Ovary (tissue), 9 donors: ENCODE measurements around the gene REV3L. TPM values are rescaled to one million over a fixed set of nuclear protein-coding genes. Genes with fewer than 3 reads are reported as not detected.
"Not testable (repeated sequence)": the region's sequence is repeated elsewhere in the genome, so short reads cannot be mapped to it uniquely, and the experiment has no call there.

Experiments used
- DNase-seq, 5 donors: peaks; one replicate each; pipeline ENCODE4 v3.0.0-alpha.2; 2019 to 2020
- H3K27ac ChIP-seq, 2 donors: fragments of 200-600 bp; one replicate each; pipeline versions ENCODE4 v1.5.1 to v1.8.0; 2019 to 2022
- H3K27me3 ChIP-seq: fragments of 200-600 bp; one replicate; pipeline ENCODE4 v1.8.0; 2022
- H3K36me3 ChIP-seq: fragments of 200-600 bp; sonication (generic); one replicate; pipeline ENCODE4 v1.5.1; 2019
- H3K4me1 ChIP-seq: one replicate; pipeline ENCODE4 v1.8.1; 2013; ENCODE audit warnings: mild to moderate bottlenecking, moderate library complexity; ENCODE audit not compliant: insufficient read depth
- H3K4me3 ChIP-seq: fragments of 200-600 bp; sonication (generic); one replicate; pipeline ENCODE4 v1.5.1; 2017
- H3K9me3 ChIP-seq, 2 donors: fragments of 200-600 bp in 1 of 2; sonication (generic) in 1 of 2; one replicate each; pipeline versions ENCODE4 v1.5.1 to v1.8.1; 2013 to 2019; ENCODE audit warnings: mild to moderate bottlenecking in 1 of 2, moderate library complexity in 1 of 2
- EP300 ChIP-seq: sonication (generic); formaldehyde crosslinking; IDR thresholded peaks from one replicate; pipeline ENCODE4 v1.6.1; 2017; ENCODE audit warnings: antibody characterized with exemption
- POLR2A ChIP-seq: fragments of 450-650 bp; IDR thresholded peaks from one replicate; pipeline ENCODE4 v1.6.1; 2017; ENCODE audit warnings: antibody characterized with exemption, mild to moderate bottlenecking, moderate library complexity
- WGBS, 3 donors: extraction: QIAGEN DNeasy Blood & Tissue Kit in 1 of 3; methylation state at CpG; one replicate each; pipeline versions ENCODE4 v1.1.5 to v1.1.7; 2013 to 2017; 5-methylcytosine and 5-hydroxymethylcytosine counted together
- intact Hi-C, 4 donors: fragments of 100-400 bp; cut with DNase I; formaldehyde crosslinking; loops; one replicate each; pipeline versions ENCODE4 v1.11.0 to v1.15.1; 2022 to 2023
- polyA plus RNA-seq, 2 donors: library from polyadenylated mRNA; stranded (reverse); fragments of 200-250 nt in 1 of 2; fragments of 350-450 nt in 1 of 2; fragmentation: Illumina TruSeq in 1 of 2; extraction: RNeasy Lipid Tissue Mini Kit (QIAGEN cat#74804) in 1 of 2; gene quantifications; one replicate each; pipeline ENCODE4 v1.2.3, GENCODE V29; 2013 to 2014
- total RNA-seq, 7 donors: library from RNA; depleted of rRNA in 2 of 7; stranded (reverse); fragments of >200 nt in 2 of 7; fragmentation: NEBNext Ultra II Directional in 3 of 7; extraction: Animal tissue kit (Norgen Biotek cat#: 25700) in 3 of 7; gene quantifications; one replicate each; pipeline versions ENCODE4 v1.1.0 to v1.2.4, GENCODE V29; 2016 to 2023
- TF ChIP-seq, protein P1 (sequence below), 3 donors: fragments of 450-650 bp in 2 of 3; fragments of 200-600 bp in 1 of 3; IDR thresholded peaks; one replicate each; pipeline versions ENCODE4 v1.5.1 to v1.8.0; 2016 to 2022; ENCODE audit warnings: antibody characterized with exemption in 3 of 3, mild to moderate bottlenecking in 1 of 3
- donor health status: DM: no; HTN: no; CAD: no; lungs with moderate emphysema.
- donor health status: DM: no; HTN: no; CAD: no.
- donor health status: Bipolar disorder and iron deficiency.
- donor health status: DM: yes; HTN: yes; CAD: no.
- donor health status: DM: no; HTN: no; CAD: no.
- donor health status: DM: yes; HTN: yes; CAD: no.

REV3L gene
- total and polyA plus RNA-seq, 9 donors = 8.5 to 55.2 (median 31.0) TPM

DNA sequence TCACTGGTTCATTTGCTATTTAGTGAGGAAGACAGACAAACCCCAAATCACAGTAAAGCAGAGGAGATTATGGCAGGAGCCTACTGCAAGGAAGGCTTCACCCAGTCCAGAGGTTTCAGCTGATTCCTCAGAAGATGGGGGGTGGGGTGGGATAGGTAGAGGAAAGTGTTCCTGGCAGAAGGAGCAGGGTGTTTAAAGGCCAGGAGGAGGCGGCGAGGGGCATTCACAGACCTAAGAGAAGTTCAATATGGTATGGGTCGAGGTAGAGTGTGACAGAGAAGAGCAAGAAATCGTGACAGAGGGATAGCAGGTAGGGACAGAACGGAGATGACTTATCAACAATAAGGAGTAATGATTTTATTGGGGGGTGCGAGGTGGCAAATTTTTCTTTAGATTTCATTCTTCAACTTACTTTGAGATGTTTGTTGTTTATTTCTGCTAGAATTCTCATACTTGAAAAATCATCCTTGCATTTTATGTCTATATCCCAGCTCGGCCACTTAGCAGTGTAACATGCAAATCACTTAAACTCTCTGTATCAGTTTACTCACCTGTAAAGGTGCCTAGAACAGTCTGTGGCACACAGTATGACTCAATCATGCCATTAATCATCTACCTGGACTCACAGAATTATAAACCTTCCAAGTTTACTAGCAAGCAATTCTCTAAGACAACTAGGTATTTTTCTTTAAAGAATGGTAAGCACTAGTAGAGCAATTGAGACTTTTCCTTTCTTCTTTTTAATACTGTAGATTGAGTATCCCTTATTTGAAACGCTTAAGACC lies 176.7 kb downstream of the REV3L start:
- no peaks in the 10 kb centered on the region for H3K36me3 ChIP-seq

DNA sequence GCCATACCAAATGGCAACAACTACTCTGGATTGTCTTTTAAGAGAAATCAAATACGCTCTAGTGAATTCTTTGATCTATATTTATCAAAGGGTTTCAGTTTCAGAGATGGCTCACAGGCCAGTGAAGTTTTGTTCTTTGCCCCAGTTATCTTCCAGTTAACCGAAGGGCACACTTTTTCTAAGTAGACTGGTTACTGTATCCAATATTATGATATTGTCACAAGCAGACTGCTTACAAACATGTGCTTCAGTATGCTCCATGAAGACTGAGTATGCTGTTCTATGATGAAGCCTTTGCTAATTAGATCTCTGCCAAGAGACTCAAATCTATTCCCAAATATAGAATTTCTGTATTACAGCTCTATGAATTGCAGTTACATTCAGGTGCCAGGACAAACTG lies 181.1 kb downstream of the REV3L start:
- no peak for DNase-seq
- Histone ChIP-seq H3K36me3 (no peaks in the 10 kb centered on the region), H3K9me3 (no peaks in the 10 kb centered on the region), H3K27ac (no peak overlapping the region), H3K4me3 (no peak overlapping the region), H3K4me1 (no peaks in the 10 kb centered on the region), H3K27me3 (no peaks in the 10 kb centered on the region)
- TF ChIP-seq POLR2A = no peak
- TF ChIP-seq EP300 = no peak
- intact Hi-C loops = no loop called here
- 72 to 86% (median 74%) methylated on average over 2 of the region's 2 CpGs for WGBS, 3 donors

More for the DNA sequence above, 176.7 kb downstream of the REV3L start:
- TF ChIP-seq, protein P1, sequence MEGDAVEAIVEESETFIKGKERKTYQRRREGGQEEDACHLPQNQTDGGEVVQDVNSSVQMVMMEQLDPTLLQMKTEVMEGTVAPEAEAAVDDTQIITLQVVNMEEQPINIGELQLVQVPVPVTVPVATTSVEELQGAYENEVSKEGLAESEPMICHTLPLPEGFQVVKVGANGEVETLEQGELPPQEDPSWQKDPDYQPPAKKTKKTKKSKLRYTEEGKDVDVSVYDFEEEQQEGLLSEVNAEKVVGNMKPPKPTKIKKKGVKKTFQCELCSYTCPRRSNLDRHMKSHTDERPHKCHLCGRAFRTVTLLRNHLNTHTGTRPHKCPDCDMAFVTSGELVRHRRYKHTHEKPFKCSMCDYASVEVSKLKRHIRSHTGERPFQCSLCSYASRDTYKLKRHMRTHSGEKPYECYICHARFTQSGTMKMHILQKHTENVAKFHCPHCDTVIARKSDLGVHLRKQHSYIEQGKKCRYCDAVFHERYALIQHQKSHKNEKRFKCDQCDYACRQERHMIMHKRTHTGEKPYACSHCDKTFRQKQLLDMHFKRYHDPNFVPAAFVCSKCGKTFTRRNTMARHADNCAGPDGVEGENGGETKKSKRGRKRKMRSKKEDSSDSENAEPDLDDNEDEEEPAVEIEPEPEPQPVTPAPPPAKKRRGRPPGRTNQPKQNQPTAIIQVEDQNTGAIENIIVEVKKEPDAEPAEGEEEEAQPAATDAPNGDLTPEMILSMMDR (IDR thresholded peaks at IDR 0.05) = no peak
- TF ChIP-seq EP300 = no peak
- no peak for TF ChIP-seq POLR2A
- no peaks in the 10 kb centered on the region for H3K9me3 ChIP-seq
- H3K4me3 ChIP-seq = no peak overlapping the region
- H3K27ac ChIP-seq = no peak overlapping the region
- 91 to 96% (median 92%) methylated on average over 8 of the region's 8 CpGs for WGBS, 3 donors
- intact Hi-C loops = no loop called here
- H3K27me3 ChIP-seq = no peaks in the 10 kb centered on the region
- H3K4me1 ChIP-seq = no peaks in the 10 kb centered on the region
- DNase-seq = no peak

DNA sequence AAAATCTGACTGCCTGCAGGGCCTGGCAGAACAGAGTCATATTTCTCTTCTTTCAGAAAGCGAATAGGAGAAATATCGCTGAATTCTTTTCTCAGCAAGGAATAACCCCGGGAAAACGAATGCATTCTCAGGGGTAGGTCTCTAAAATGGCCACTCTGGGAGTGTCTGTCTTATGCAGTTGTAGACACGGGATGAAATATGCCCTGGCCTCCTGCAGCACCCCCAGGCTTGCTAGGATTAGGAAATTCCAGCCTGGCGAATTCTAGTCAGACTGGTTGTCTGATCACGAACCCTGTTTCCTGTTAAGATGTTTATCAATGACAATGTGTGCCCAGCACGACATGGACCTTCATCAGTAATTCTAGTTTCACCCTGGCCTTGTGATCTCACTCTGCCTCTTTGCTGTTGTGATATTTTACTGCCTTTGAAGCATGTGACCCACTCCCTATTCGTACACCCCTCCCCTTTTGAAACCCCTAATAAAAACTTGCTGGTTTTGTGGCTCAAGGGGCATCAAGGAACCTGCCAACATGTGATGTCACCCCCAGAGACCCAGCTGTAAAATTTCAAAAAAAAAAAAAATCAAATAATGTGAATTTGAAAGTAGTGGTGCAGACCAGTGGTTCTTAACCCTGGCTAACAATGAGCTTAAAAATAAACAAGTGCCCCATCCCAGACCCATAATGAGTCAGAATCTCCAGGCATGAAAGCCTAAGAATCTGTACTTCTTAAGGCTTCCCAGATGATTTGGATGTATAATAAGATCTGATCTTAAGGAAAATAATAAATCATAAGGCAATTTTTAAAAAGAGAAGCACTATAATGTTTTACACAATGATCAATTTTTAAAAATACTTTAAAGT lies 181.8 kb downstream of the REV3L start:
- intact Hi-C loops, H3K9me3 ChIP-seq, DNase-seq, H3K4me1 ChIP-seq, H3K4me3 ChIP-seq, H3K27ac ChIP-seq, H3K36me3 ChIP-seq, H3K27me3 ChIP-seq: not testable (repeated sequence)
- 93 to 96% (median 94%) methylated on average over 9 of the region's 9 CpGs for WGBS, 3 donors

DNA sequence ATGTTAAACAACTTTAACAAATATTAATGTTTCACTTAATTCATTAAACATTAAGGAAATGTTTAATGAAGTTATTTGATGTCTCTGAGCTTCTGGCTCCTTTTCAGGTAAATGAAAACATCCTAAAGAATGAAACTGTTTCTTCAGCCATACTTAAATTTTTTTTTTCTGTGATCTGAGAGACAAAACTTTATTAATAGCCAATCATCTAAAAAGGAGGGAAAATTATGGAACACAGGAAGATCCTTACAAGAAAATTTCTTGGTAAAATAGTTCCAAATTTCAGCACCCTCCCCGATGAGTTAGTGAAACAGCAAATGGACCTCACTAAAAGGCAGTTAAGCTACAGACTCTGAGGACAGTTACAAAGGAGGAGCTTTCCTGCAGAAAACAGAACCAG lies 185.2 kb downstream of the REV3L start:
- H3K36me3 ChIP-seq = no peaks in the 10 kb centered on the region
- intact Hi-C loops = no loop called here
- H3K4me1 ChIP-seq = no peaks in the 10 kb centered on the region
- no peak for TF ChIP-seq POLR2A
- no peak for TF ChIP-seq EP300
- TF ChIP-seq, protein P1 (IDR thresholded peaks at IDR 0.05) = no peak
- no peaks in the 10 kb centered on the region for H3K9me3 ChIP-seq
- H3K27me3 ChIP-seq = no peaks in the 10 kb centered on the region
- no peak overlapping the region for H3K27ac ChIP-seq
- no peak for DNase-seq
- WGBS, 3 donors = 83 to 97% (median 86%) methylated on average over 1 of the region's 1 CpG
- H3K4me3 ChIP-seq = no peak overlapping the region

DNA sequence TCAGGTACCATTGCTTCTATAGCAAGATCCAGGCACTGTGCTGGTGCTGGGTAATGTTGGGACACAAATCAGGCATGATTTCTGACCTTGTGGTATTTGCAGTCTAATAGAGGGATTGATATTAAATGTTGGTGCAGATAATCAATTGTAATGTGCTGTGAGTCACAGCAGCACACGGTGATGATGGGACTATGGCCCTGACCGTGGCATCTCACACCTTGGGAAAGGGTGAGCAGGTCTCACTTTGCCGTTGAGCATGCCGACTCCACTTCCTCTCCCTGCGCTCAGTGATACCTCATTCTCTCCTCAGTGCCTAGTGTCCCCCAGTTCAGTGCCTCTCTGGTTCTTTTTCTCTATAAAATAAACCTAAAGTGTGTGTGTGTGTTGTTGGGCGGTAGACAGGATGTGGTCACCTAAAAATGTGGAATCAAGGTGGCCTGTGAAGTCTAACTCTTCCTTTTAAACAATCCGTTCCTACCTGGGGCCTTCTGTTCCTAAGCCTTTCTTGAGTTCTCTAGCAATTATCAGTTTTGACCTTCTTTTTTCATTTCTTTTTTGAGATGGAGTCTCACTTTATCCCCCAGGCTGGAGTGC lies 188.5 kb downstream of the REV3L start:
- 94 to 95% (median 94%) methylated on average over 7 of the region's 7 CpGs for WGBS, 3 donors
- TF ChIP-seq, protein P1 (IDR thresholded peaks at IDR 0.05) = no peak
- TF ChIP-seq POLR2A (no peak), EP300 (no peak)
- H3K4me1 ChIP-seq = no peaks in the 10 kb centered on the region
- no peaks in the 10 kb centered on the region for H3K9me3 ChIP-seq
- intact Hi-C loops = no loop called here
- H3K27ac ChIP-seq = no peak overlapping the region
- H3K4me3 ChIP-seq = no peak overlapping the region
- no peak for DNase-seq
- H3K27me3 ChIP-seq = no peaks in the 10 kb centered on the region
- no peaks in the 10 kb centered on the region for H3K36me3 ChIP-seq
